ENCODE results near the gene CTNNAL1. TPM values are rescaled to one million over a fixed set of nuclear protein-coding genes. Genes with fewer than 3 reads are reported as not detected.

Gene CTNNAL1
- total and polyA plus RNA-seq, 9 of the 15 experiments (the other 6 are each of a cell fraction or from before 2014, with no cell fraction given) = 23.2 to 78.0 (median 46.7) TPM

- TF ChIP-seq, protein P1, sequence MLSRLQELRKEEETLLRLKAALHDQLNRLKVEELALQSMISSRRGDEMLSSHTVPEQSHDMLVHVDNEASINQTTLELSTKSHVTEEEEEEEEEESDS (CRISPR knock-in tag; IDR thresholded peaks at IDR 0.05) = no peak
- no peak for TF ChIP-seq ZNF12 (CRISPR knock-in tag; IDR thresholded peaks at IDR 0.05)
- TF ChIP-seq EP300 (IDR thresholded peaks at IDR 0.05; ENCODE audit: low read length) = no peak; the same call in 1 of the 2 replicates
- TF ChIP-seq, protein P2, sequence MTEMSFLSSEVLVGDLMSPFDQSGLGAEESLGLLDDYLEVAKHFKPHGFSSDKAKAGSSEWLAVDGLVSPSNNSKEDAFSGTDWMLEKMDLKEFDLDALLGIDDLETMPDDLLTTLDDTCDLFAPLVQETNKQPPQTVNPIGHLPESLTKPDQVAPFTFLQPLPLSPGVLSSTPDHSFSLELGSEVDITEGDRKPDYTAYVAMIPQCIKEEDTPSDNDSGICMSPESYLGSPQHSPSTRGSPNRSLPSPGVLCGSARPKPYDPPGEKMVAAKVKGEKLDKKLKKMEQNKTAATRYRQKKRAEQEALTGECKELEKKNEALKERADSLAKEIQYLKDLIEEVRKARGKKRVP (CRISPR knock-in tag; IDR thresholded peaks at IDR 0.05) = peak; percentile 40; the same call in 1 of the 2 replicates
- TF ChIP-seq TCF3 (CRISPR knock-in tag; IDR thresholded peaks at IDR 0.05) = peak; percentile 76
- TF ChIP-seq LCOR (CRISPR knock-in tag; IDR thresholded peaks at IDR 0.05) = no peak
- no peak for TF ChIP-seq FUS (optimal IDR thresholded peaks at IDR 0.05; ENCODE audit: low read depth, low read length)
- TF ChIP-seq, protein P3, sequence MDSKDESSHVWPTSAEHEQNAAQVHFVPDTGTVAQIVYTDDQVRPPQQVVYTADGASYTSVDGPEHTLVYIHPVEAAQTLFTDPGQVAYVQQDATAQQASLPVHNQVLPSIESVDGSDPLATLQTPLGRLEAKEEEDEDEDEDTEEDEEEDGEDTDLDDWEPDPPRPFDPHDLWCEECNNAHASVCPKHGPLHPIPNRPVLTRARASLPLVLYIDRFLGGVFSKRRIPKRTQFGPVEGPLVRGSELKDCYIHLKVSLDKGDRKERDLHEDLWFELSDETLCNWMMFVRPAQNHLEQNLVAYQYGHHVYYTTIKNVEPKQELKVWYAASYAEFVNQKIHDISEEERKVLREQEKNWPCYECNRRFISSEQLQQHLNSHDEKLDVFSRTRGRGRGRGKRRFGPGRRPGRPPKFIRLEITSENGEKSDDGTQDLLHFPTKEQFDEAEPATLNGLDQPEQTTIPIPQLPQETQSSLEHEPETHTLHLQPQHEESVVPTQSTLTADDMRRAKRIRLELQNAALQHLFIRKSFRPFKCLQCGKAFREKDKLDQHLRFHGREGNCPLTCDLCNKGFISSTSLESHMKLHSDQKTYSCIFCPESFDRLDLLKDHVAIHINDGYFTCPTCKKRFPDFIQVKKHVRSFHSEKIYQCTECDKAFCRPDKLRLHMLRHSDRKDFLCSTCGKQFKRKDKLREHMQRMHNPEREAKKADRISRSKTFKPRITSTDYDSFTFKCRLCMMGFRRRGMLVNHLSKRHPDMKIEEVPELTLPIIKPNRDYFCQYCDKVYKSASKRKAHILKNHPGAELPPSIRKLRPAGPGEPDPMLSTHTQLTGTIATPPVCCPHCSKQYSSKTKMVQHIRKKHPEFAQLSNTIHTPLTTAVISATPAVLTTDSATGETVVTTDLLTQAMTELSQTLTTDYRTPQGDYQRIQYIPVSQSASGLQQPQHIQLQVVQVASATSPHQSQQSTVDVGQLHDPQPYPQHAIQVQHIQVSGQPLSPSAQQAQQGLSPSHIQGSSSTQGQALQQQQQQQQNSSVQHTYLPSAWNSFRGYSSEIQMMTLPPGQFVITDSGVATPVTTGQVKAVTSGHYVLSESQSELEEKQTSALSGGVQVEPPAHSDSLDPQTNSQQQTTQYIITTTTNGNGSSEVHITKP (IDR thresholded peaks at IDR 0.05; ENCODE audit: partially characterized antibody) = no peak
- TF ChIP-seq MAZ (CRISPR knock-in tag; conservative IDR thresholded peaks at IDR 0.05 in 1 of 2, IDR thresholded peaks at IDR 0.05 in 1 of 2) = no peak
- no peak for TF ChIP-seq POLR3A (IDR thresholded peaks at IDR 0.05; ENCODE audit: borderline replicate concordance, extremely low read depth, insufficient read depth, insufficient read length)
- TF ChIP-seq ZNF224 (CRISPR knock-in tag; IDR thresholded peaks at IDR 0.05) = no peak
- TF ChIP-seq ZSCAN29 (IDR thresholded peaks at IDR 0.05) = no peak
- TF ChIP-seq SRF (CRISPR knock-in tag; IDR thresholded peaks at IDR 0.05) = 0 out of 4 replicates have a peak, but pooled peaks of 1 of the 2 experiments have one; percentile 54
- TF ChIP-seq, protein P4, sequence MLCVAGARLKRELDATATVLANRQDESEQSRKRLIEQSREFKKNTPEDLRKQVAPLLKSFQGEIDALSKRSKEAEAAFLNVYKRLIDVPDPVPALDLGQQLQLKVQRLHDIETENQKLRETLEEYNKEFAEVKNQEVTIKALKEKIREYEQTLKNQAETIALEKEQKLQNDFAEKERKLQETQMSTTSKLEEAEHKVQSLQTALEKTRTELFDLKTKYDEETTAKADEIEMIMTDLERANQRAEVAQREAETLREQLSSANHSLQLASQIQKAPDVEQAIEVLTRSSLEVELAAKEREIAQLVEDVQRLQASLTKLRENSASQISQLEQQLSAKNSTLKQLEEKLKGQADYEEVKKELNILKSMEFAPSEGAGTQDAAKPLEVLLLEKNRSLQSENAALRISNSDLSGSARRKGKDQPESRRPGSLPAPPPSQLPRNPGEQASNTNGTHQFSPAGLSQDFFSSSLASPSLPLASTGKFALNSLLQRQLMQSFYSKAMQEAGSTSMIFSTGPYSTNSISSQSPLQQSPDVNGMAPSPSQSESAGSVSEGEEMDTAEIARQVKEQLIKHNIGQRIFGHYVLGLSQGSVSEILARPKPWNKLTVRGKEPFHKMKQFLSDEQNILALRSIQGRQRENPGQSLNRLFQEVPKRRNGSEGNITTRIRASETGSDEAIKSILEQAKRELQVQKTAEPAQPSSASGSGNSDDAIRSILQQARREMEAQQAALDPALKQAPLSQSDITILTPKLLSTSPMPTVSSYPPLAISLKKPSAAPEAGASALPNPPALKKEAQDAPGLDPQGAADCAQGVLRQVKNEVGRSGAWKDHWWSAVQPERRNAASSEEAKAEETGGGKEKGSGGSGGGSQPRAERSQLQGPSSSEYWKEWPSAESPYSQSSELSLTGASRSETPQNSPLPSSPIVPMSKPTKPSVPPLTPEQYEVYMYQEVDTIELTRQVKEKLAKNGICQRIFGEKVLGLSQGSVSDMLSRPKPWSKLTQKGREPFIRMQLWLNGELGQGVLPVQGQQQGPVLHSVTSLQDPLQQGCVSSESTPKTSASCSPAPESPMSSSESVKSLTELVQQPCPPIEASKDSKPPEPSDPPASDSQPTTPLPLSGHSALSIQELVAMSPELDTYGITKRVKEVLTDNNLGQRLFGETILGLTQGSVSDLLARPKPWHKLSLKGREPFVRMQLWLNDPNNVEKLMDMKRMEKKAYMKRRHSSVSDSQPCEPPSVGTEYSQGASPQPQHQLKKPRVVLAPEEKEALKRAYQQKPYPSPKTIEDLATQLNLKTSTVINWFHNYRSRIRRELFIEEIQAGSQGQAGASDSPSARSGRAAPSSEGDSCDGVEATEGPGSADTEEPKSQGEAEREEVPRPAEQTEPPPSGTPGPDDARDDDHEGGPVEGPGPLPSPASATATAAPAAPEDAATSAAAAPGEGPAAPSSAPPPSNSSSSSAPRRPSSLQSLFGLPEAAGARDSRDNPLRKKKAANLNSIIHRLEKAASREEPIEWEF (CRISPR knock-in tag; IDR thresholded peaks at IDR 0.05) = no peak
- no peak for TF ChIP-seq CCNT2 (IDR thresholded peaks at IDR 0.05; ENCODE audit: borderline replicate concordance, extremely low read depth, insufficient read length, low read depth, low read length)
- peak; percentile 49 for TF ChIP-seq NCOR1 (IDR thresholded peaks at IDR 0.05)
- TF ChIP-seq HMG20B (CRISPR knock-in tag; IDR thresholded peaks at IDR 0.05) = no peak
Measured at GRCh38 chr9:108963459-108964143, 49.7 kb downstream of the CTNNAL1 start (continued).
